ENCODE results near the gene POLR2F.
"Not testable (repeated sequence)": the region's sequence is repeated elsewhere in the genome, so short reads cannot be mapped to it uniquely, and the experiment has no call there.

The POLR2F gene

DNA sequence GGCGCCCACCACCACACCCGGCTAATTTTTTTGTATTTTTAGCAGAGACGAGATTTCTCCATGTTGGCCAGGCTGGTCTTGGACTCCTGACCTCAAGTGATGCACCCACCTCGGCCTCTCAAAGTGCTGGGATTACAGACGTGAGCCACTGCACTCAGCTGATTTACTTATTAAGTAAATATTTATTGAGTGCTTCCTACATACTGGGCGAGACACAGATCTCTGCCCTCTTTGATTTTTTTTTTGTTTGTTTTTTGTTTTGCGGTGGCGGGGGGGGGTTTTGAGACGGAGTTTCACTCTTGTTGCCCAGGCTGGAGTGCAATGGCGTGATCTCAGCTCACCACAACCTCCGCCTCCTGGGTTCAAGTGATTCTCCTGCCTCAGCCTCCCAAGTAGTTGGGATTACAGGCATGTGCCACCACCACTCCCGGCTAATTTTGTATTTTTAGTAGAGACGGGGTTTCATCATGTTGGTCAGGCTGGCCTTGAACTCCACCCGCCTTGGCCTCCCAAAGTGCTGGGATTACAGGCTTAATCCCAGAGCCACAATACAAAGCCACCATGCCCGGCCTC, 2.4 kb downstream of the POLR2F start:
- not testable (repeated sequence) for DNase-seq

DNA sequence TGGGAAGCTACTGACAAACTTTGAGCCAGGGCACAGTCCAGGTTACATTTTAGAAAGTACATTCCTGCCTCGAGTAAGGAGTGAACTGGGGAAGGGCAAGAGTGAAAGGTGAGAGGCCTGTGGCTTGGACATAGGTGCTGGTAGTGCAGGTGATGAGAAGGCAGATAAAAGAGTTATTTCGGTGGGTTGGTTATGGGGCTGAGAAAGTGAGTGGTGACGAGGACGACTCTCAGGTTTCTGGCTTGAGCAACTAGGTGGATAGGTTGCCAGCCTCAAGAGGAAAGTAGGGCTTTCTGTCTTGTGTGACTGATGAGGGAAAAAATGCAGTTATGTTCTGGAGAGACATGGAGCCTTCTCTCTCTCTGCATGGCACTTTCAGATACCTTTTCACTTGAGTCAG, 3.7 kb downstream of the POLR2F start:
- DNase-seq: no peak

DNA sequence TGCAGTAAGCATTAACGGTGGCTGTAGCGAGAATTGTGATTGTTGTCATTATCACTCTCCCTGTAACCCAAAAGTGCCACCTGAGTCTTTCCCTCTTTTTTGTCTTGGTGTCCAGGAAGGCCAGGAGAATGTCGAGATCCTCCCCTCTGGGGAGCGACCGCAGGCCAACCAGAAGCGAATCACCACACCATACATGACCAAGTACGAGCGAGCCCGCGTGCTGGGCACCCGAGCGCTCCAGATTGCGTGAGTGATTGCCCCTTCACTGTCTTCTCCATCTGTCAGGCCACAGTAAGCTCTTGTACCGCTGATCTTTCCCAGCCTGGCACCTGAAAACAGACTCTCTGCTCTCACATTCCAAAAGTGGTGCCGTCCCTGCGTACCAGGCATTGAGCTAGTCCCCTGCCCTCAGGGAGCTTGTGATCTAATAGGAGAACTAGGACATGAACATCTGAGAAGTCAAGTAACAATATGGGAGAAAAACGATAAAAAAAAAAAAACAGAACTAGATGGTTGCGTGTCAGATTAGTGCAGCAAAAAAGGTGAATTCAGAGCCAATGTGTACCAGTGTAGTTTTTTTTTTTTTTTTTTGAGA, 5.8 kb downstream of the POLR2F start:
- no peak for DNase-seq

GRCh38 chr22:37961062-37961461, 7.6 kb downstream of the POLR2F start:
- no peak for DNase-seq

DNA sequence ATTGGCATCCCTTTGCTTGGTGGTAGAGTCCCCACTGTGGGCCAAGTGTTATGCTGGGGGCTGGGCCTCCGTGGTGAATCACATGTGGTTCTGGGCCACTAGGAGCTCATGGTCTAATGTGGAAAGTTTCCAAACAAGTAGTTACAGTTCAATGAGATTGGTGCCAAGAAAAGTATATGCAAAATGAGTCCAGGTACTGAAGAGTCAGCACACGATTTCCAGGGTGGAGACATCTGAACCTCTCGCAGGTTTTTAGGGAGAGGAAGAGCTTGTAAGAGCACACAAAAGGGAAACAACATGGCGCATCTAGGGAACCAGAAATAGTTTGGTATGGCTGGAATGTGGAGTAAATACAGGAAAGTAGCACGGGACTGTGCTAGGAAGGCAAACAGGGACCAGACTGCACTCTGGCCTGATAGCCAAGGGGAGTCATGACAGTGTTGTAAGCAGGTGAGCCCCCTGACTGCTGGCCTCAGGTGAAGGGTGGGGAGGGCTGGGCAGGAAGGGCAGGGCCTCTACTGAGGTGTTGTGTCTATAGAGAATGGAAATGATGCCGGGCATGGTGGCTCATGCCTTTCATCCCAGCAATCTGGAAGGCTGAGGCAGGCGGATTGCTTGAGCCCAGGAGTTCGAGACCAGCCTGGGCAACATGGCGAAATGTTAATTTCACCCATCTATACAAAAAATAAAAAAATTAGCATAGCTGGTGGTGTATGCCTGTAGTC, 12.6 kb downstream of the POLR2F start:
- no peak for DNase-seq

DNA sequence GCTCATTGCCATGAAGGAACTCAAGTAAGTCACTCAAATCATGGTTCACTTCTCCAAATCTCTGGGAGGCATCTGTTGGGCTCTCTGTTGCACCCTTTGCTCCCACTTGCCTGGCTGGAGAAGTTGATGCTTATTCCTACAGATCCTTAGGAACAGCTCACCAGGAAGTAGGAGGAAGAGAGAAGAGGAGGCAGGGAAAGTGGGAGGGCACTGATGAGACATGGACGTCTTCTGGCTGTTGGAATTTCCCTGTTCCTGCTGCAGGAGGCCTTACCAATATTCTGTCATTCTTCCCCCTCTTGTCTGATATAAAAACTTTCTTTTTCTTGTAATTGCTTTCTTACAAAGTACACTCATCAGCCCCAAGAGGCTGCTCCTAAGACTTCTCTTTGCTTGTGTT, 13.6 kb downstream of the POLR2F start:
- no peak for DNase-seq

- DNase-seq: no peak
Observed at GRCh38 chr22:37967637-37968451, 14.3 kb downstream of the POLR2F start.

GRCh38 chr22:37968452-37969251, 15.2 kb downstream of the POLR2F start:
- no peak for DNase-seq

DNA sequence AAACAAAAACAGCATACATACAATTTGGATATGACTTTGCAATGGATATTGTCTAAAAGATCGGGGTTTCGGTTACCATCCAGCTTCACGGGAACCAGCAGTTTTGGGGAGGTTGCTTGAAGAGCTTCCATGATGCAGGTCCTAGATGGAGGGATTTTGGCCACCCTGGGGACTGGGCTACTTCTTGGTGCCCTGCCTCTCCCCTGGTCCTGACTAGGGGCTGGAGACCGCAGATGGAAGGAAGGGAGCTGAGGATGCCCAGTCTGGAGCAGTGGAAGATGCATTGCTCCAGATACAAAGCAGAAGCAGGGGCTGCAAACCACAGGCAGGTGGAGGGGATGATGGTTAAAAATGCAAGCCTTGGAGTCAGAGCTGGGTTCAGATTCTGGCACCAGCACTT, 17.4 kb downstream of the POLR2F start:
- DNase-seq: no peak

GRCh38 chr22:37971475-37972434, 18.3 kb downstream of the POLR2F start:
- no peak for DNase-seq

- no peak for DNase-seq
Observed at GRCh38 chr22:37972527-37972926, 19.0 kb downstream of the POLR2F start.

DNA sequence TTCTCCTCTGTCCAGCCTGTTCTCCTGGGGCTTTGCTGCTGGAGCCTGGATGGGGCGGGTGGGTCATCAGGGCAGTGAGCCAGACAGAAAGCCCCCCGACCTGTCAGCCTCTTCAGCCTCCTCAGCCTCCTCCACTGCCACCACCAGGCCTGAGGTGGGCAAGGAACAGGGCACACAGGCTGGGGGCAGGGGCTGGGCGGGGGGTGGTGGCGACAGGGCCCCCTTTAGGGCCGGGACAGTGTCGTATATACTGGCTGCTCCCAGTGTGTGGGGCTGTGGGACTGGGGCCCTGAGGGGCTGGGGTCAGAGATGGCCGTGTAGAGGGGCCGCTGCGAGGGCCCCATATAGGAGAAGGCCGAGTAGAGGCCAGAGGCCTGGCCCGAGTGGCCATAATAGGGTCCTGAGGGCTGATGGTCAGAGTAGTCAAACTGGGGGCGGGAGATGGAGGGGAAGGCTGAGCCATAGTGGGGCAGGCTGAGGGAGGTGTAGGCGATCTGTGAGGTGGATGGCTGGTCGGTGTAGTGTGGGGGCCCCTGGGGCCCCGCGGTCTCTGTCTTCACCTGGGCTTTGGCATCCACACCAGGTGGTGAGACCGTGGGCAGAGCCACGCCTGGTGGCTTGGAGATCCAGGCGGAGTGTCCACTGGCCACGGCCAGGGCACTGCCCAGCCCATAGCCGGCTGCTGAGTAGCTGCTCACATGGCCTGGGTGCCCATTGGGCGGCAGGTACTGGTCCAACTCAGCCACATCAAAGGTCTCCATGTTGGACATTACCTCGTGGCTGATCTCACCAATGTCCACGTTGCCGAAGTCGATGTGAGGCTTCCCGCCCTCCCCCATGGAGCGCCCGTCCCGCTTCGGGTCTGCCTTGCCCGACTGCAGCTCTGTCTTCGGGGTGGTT, 20.0 kb downstream of the POLR2F start:
- no peak for DNase-seq

- no peak for DNase-seq
Observed at GRCh38 chr22:37975153-37975552, 21.7 kb downstream of the POLR2F start.

DNA sequence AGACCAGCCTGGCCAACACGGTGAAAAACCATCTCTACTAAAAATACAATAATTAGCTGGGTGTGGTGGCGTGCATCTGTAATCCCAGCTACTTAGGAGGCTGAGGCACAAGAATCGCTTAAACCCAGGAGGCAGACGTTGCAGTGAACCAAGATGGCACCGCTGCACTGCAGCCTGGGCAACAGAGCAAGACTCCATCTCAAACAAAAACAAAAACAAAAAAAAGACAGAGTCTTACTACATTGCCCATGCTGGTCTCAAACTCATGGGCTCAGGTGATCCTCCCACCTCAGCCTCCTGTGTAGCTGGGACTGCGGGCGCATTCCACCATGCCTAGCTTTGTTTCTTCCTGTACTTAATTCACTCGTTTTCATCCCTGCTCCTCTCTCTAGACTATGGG, 22.5 kb downstream of the POLR2F start:
- DNase-seq: not testable (repeated sequence)

GRCh38 chr22:37976547-37976946, 23.0 kb downstream of the POLR2F start:
- no peak for DNase-seq

- no peak for DNase-seq
Observed at GRCh38 chr22:37979782-37980181, 26.3 kb downstream of the POLR2F start.

GRCh38 chr22:37981282-37982011, 27.9 kb downstream of the POLR2F start:
- no peak for DNase-seq

DNA sequence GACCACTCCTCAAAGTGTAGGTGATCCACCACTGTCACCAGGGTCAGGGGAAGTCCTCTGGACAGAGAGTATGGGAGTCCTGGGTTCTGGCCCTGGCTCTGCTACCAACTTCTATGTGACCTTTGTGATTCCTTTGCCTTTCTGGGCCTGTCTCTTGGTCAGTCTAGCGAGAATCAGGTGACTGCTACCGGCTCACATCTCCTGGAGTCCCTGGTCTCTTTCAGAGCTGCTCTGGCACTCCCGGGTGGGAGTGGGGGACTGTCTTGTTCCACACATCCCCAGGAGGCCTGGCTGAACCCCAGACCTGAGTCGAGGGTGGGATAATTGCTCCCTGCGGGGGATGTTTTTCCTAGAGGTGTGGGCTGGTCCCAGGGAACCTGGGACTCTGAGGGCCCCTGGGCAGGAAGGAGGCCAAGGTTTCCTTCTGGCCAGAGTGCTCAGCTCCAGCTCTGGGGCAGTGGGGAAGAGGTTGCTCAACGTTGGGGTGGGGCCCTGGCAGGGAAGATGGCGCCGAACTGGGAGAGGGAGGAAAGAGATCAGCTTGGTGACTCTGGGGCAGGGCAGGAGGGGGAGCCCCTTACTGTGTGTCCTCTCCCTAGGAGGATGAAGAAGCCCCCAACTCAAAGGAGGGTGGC, 28.8 kb downstream of the POLR2F start:
- no peak for DNase-seq
